Measurements from ENCODE around the gene FAM110A.

DNA sequence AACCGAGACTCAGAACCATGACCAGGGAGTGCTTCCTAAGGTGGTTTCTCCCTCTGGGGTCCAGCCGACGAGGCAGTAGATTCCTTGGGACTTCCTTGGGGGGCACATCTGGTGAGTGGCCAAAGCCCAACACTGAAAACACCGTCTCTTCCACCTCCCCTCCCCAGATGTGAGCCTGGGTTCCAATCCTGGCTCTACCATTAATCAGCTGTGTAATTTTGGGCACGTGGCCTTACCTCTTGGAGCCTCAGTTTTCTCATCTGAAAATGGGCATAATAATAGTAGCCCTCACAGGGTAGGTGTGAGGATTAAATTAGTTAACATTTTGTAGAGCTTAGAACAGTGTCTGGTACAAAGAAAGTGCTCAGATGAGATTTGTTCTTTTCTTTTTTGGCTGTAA is 5.5 kb downstream of the FAM110A start:
- TF ChIP-seq, protein P1, sequence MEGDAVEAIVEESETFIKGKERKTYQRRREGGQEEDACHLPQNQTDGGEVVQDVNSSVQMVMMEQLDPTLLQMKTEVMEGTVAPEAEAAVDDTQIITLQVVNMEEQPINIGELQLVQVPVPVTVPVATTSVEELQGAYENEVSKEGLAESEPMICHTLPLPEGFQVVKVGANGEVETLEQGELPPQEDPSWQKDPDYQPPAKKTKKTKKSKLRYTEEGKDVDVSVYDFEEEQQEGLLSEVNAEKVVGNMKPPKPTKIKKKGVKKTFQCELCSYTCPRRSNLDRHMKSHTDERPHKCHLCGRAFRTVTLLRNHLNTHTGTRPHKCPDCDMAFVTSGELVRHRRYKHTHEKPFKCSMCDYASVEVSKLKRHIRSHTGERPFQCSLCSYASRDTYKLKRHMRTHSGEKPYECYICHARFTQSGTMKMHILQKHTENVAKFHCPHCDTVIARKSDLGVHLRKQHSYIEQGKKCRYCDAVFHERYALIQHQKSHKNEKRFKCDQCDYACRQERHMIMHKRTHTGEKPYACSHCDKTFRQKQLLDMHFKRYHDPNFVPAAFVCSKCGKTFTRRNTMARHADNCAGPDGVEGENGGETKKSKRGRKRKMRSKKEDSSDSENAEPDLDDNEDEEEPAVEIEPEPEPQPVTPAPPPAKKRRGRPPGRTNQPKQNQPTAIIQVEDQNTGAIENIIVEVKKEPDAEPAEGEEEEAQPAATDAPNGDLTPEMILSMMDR (IDR thresholded peaks at IDR 0.05) = no peak
- no peak for TF ChIP-seq EZH2 (IDR thresholded peaks at IDR 0.05; ENCODE audit: borderline replicate concordance, insufficient read depth, low read depth, low read length, poor library complexity, severe bottlenecking)

Data from B cell (primary cell).